Tibial nerve (tissue), 4 donors: ENCODE results near the gene NTF4. TPM values are rescaled to one million over a fixed set of nuclear protein-coding genes. Genes with fewer than 3 reads are reported as not detected.
A peak's percentile ranks its signal among the peaks of the same experiment; 100 is the strongest.
"Not testable (repeated sequence)": the region's sequence is repeated elsewhere in the genome, so short reads cannot be mapped to it uniquely, and the experiment has no call there.

ENCODE experiments used
- DNase-seq, 2 donors: peaks; one replicate each; pipeline ENCODE4 v3.0.0-alpha.2; 2019; ENCODE audit warnings: low spot score in 2 of 2
- H3K27ac ChIP-seq, 4 donors: fragments of 200-600 bp; sonication (generic) in 3 of 4; one replicate each; pipeline ENCODE4 v1.5.1; 2017 to 2019; ENCODE audit warnings: mild to moderate bottlenecking in 1 of 4
- H3K27me3 ChIP-seq, 2 donors: fragments of 200-600 bp; sonication (generic) in 1 of 2; one replicate each; pipeline versions ENCODE4 v1.5.1 to v1.6.0; 2017 to 2019
- H3K36me3 ChIP-seq, 3 donors: fragments of 200-600 bp; sonication (generic); one replicate each; pipeline ENCODE4 v1.5.1; 2018 to 2019
- H3K4me1 ChIP-seq, 4 donors: fragments of 200-600 bp; sonication (generic) in 3 of 4; one replicate each; pipeline ENCODE4 v1.5.1; 2017 to 2019
- H3K4me3 ChIP-seq, 4 donors: fragments of 200-600 bp; sonication (generic) in 3 of 4; one replicate each; pipeline ENCODE4 v1.5.1; 2017 to 2019; ENCODE audit warnings: mild to moderate bottlenecking in 1 of 4, moderate library complexity in 1 of 4
- H3K9me3 ChIP-seq, 4 donors: fragments of 200-600 bp; sonication (generic) in 3 of 4; one replicate each; pipeline ENCODE4 v1.5.1; 2017 to 2019
- CTCF ChIP-seq, 5 experiments: fragments of 200-600 bp in 3 of 5; fragments of 450-650 bp in 2 of 5; sonication (generic) in 3 of 5; IDR thresholded peaks; one replicate each; pipeline ENCODE4 v1.5.1; 2016 to 2019; ENCODE audit warnings: antibody characterized with exemption in 5 of 5, mild to moderate bottlenecking in 3 of 5, moderate library complexity in 2 of 5
- EP300 ChIP-seq, 2 donors: sonication (generic); formaldehyde crosslinking; IDR thresholded peaks; one replicate each; pipeline ENCODE4 v1.6.1; 2017; ENCODE audit warnings: antibody characterized with exemption in 2 of 2, mild to moderate bottlenecking in 1 of 2
- POLR2A ChIP-seq, 2 donors: fragments of 450-650 bp; IDR thresholded peaks; one replicate each; pipeline ENCODE4 v1.6.1; 2017; ENCODE audit warnings: antibody characterized with exemption in 2 of 2, mild to moderate bottlenecking in 2 of 2, moderate library complexity in 2 of 2
- WGBS, 2 donors: methylation state at CpG; one replicate each; pipeline ENCODE4 v1.1.5; 2018; 5-methylcytosine and 5-hydroxymethylcytosine counted together
- total RNA-seq, 4 donors: library from RNA; depleted of rRNA; stranded (reverse); fragments of >200 nt; gene quantifications; one replicate each; pipeline ENCODE4 v1.1.0, GENCODE V29; 2016

The NTF4 gene
- total RNA-seq, 4 donors from 2014 or later = not detected

GRCh38 chr19:49081273-49081672 is 16.7 kb upstream of the NTF4 start:
- TF ChIP-seq EP300 (IDR thresholded peaks at IDR 0.05) (no peak), POLR2A (IDR thresholded peaks at IDR 0.05) (no peak), CTCF (IDR thresholded peaks at IDR 0.05) (no peak)
- no peaks in the 10 kb centered on the region for H3K9me3 ChIP-seq
- no peak for DNase-seq
- H3K27me3 ChIP-seq = no peaks in the 10 kb centered on the region
- no peaks in the 10 kb centered on the region for H3K36me3 ChIP-seq
- 69 to 82% methylated on average over 1 of the region's 1 CpG for WGBS, 2 donors
- H3K4me1 ChIP-seq = peaks cover 0 to 12% (median 7%) of the 10 kb centered on the region in 4 donors
- H3K27ac ChIP-seq = no peak overlapping the region
- no peak overlapping the region for H3K4me3 ChIP-seq

DNA sequence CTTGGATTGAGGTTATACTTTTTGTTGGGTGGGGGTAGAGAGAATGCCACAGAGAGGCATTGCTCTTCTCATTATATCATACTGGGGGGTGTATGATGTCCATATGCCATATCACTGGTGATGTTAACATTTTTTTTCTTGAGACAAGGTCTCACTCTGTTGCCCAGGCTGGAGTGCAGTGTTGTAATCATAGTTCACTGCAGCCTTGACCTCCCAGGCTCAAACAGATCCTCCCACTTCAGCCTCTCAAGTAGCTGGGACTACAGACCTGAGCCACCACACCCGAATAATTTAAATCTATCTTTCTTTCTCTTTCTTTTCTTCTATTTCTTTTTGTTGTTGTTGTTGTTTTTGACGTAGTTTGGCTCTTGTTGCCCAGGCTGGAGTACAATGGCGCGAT is 15.8 kb upstream of the NTF4 start:
- Histone ChIP-seq H3K27ac (no peak overlapping the region), H3K4me3 (no peak overlapping the region), H3K9me3 (no peaks in the 10 kb centered on the region), H3K4me1 (peaks cover 0 to 8% (median 4%) of the 10 kb centered on the region in 4 donors), H3K36me3 (no peaks in the 10 kb centered on the region), H3K27me3 (no peaks in the 10 kb centered on the region)
- 91 to 92% methylated on average over 4 of the region's 4 CpGs for WGBS, 2 donors
- TF ChIP-seq EP300 (IDR thresholded peaks at IDR 0.05) (no peak), POLR2A (IDR thresholded peaks at IDR 0.05) (no peak), CTCF (IDR thresholded peaks at IDR 0.05) (no peak)
- no peak for DNase-seq

GRCh38 chr19:49074869-49075268 is 10.3 kb upstream of the NTF4 start:
- not testable (repeated sequence) for H3K27ac ChIP-seq, H3K4me1 ChIP-seq, H3K9me3 ChIP-seq, H3K4me3 ChIP-seq, H3K36me3 ChIP-seq
- peak; percentile 37 to 57 for DNase-seq
- H3K27me3 ChIP-seq = peaks cover 4 to 44% of the 10 kb centered on the region in 2 donors
- TF ChIP-seq CTCF (IDR thresholded peaks at IDR 0.05) = peak; percentile 57 to 73 (median 62)
- 12 to 15% methylated on average over 9 of the region's 9 CpGs for WGBS, 2 donors

DNA sequence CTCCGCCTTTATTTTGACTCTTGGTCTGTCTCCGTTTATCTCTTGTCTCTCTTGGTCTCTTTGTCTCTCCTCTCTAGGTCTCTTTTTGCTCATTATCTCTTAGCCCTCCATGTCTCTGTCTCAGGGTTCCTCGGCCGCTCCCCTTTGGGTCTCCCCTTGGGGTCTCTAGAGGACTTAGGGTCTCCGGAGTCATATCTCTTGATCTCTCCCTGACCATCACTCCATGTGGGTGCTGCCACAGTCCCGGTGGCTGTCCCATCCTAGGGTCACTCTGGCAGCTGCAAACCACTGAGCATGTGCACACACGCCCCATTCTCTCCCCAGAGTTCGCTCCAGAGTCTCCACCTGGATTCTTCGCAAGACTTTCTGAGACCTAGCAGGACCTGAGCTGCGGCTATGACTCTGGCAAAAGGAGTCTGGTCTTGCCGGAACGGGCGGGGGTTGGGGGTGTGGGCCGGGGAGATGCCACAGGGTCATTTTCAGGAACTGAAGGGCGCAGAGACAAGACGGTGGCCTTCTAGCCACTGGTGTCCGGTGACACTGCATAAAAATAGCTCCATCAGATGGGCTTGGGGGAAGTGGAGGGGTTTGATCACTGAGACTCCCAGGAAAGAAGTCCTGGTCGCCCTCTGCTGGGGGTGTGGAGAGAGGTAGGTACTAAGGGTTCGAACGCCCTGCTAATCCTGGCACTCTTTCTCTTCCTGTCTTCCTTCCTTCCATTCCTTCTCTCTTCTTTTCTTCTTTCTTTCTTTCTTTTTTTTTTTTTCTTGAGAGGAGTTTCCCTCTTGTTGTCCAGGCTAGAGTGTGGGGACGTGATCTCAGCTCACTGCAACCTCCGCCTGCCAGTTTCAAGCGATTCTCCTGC is 9.1 kb upstream of the NTF4 start:
- 63 to 65% methylated on average over 23 of the region's 23 CpGs for WGBS, 2 donors
- Histone ChIP-seq H3K36me3 (no peaks in the 10 kb centered on the region), H3K27me3 (peaks cover 4 to 55% of the 10 kb centered on the region in 2 donors), H3K9me3 (peaks cover 0 to 6% (median 0%) of the 10 kb centered on the region in 4 donors), H3K4me1 (peaks cover 0 to 7% (median 0%) of the 10 kb centered on the region in 4 donors), H3K27ac (no peak overlapping the region), H3K4me3 (no peak overlapping the region)
- DNase-seq = no peak
- TF ChIP-seq CTCF (IDR thresholded peaks at IDR 0.05) (no peak), POLR2A (IDR thresholded peaks at IDR 0.05) (no peak), EP300 (IDR thresholded peaks at IDR 0.05) (no peak)

DNA sequence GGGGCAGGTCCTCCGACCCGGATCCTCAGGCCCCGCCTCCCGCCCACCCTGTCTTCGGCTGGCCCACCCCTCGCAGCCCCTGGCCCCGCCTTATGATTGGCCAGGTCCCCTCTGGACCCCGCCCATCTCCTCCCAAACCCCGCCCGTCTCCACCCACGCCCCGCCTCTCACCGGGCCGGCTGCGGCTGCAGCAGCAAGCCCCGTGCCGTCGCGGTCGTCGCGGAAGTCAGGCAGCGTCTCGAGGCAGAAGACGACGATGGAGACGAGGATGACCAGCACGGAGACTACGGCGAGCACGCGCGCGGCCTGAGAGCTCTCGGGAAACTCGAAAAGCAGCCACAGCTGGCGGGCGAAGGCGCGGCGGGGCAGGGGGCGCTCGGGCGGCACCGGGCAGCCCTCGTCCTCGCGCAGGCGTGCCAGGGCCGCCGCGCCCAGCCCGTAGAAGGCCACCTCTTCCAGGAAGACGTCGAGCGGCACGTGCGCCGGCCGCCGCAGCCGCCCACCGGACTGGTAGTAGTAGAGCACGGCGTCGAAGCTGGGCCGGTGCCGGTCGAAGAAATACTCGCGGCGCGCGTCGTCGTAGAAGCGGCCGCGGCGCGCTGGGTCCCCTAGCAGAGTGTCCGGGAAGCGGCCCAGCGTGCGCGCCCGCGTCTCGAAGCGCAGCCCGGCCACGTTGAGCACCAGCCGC is 7.4 kb upstream of the NTF4 start:
- no peaks in the 10 kb centered on the region for H3K36me3 ChIP-seq
- no peak overlapping the region for H3K4me3 ChIP-seq
- H3K4me1 ChIP-seq = peaks cover 0 to 7% (median 0%) of the 10 kb centered on the region in 4 donors
- TF ChIP-seq EP300 (IDR thresholded peaks at IDR 0.05) = no peak
- TF ChIP-seq CTCF (IDR thresholded peaks at IDR 0.05) = no peak
- no peak for TF ChIP-seq POLR2A (IDR thresholded peaks at IDR 0.05)
- peaks cover 4 to 73% of the 10 kb centered on the region in 2 donors for H3K27me3 ChIP-seq
- H3K27ac ChIP-seq = no peak overlapping the region
- no peak for DNase-seq
- 5 to 7% methylated on average over 21 to 74 of the region's 93 CpGs for WGBS, 2 donors
- H3K9me3 ChIP-seq = peaks cover 0 to 6% (median 0%) of the 10 kb centered on the region in 4 donors
